NCI-H748 treated with DMSO at 0.1 percent for 48 hours (cell line): ENCODE measurements around the gene KIF21A.

Experiments
- DNase-seq: peaks from one replicate; lab custom pipeline; 2025; lab: John Stamatoyannopoulos, UW

Gene KIF21A

GRCh38 chr12:39390752-39391151 lies 52.2 kb downstream of the KIF21A start:
- no peak for DNase-seq

- DNase-seq: no peak
These were observed 53.3 kb downstream of the KIF21A start for GRCh38 chr12:39389399-39390150.

GRCh38 chr12:39386335-39386734 lies 56.6 kb downstream of the KIF21A start:
- DNase-seq: no peak

GRCh38 chr12:39383114-39383513 lies 59.8 kb downstream of the KIF21A start:
- no peak for DNase-seq

GRCh38 chr12:39380090-39380489 lies 62.8 kb downstream of the KIF21A start:
- no peak for DNase-seq

- DNase-seq: no peak
These were observed 64.6 kb downstream of the KIF21A start for GRCh38 chr12:39378341-39378740.

- no peak for DNase-seq
These were observed 67.6 kb downstream of the KIF21A start for GRCh38 chr12:39375206-39375808.

- DNase-seq: no peak
These were observed 70.0 kb downstream of the KIF21A start for GRCh38 chr12:39372929-39373328.

- no peak for DNase-seq
These were observed 70.6 kb downstream of the KIF21A start for GRCh38 chr12:39372204-39372925.

- DNase-seq: no peak
These were observed 73.2 kb downstream of the KIF21A start for GRCh38 chr12:39369756-39370155.

- no peak for DNase-seq
These were observed 74.0 kb downstream of the KIF21A start for GRCh38 chr12:39368891-39369290.

GRCh38 chr12:39368096-39368495 lies 74.8 kb downstream of the KIF21A start:
- no peak for DNase-seq

GRCh38 chr12:39367494-39367893 lies 75.4 kb downstream of the KIF21A start:
- DNase-seq: no peak

- no peak for DNase-seq
These were observed 77.4 kb downstream of the KIF21A start for GRCh38 chr12:39365364-39366001.

- no peak for DNase-seq
These were observed 78.7 kb downstream of the KIF21A start for GRCh38 chr12:39364196-39364595.

GRCh38 chr12:39359645-39360044 lies 83.3 kb downstream of the KIF21A start:
- DNase-seq: no peak

- no peak for DNase-seq
These were observed 85.9 kb downstream of the KIF21A start for GRCh38 chr12:39357041-39357440.

- no peak for DNase-seq
These were observed 87.1 kb downstream of the KIF21A start for GRCh38 chr12:39355841-39356240.

- DNase-seq: no peak
These were observed 88.0 kb downstream of the KIF21A start for GRCh38 chr12:39354955-39355354.

- DNase-seq: no peak
These were observed 90.4 kb downstream of the KIF21A start for GRCh38 chr12:39352471-39353017.

GRCh38 chr12:39351153-39351552 lies 91.8 kb downstream of the KIF21A start:
- no peak for DNase-seq

GRCh38 chr12:39348941-39349626 lies 93.8 kb downstream of the KIF21A start:
- DNase-seq: no peak
